AG10803 (cell line): Measurements from ENCODE around the gene GRM4.

Experiments used
- DNase-seq: peaks from one replicate; pipeline ENCODE4 v3.0.0; 2010; ENCODE audit warnings: low read depth
- H3K4me3 ChIP-seq: 2 replicates; pipeline ENCODE4 v1.5.1; 2011; ENCODE audit warnings: mild to moderate bottlenecking, low read length, control low read depth
- CTCF ChIP-seq: conservative IDR thresholded peaks from 2 replicates; pipeline ENCODE4 v1.5.1; 2011; ENCODE audit warnings: mild to moderate bottlenecking, low read length, control low read depth, inconsistent platforms

The GRM4 gene

GRCh38 chr6:34041385-34041784 is 104.5 kb downstream of the GRM4 start:
- no peak overlapping the region for H3K4me3 ChIP-seq
- no peak for DNase-seq
- TF ChIP-seq CTCF, result no peak

- no peak for DNase-seq
- TF ChIP-seq CTCF, result no peak
- no peak overlapping the region for H3K4me3 ChIP-seq
These were observed 105.9 kb downstream of the GRM4 start for GRCh38 chr6:34039943-34040342.

GRCh38 chr6:34037151-34037550 is 108.7 kb downstream of the GRM4 start:
- H3K4me3 ChIP-seq, result no peak overlapping the region
- no peak for TF ChIP-seq CTCF
- no peak for DNase-seq

GRCh38 chr6:34036357-34037069 is 109.4 kb downstream of the GRM4 start:
- no peak for DNase-seq
- H3K4me3 ChIP-seq, result no peak overlapping the region
- TF ChIP-seq CTCF, result no peak

- no peak overlapping the region for H3K4me3 ChIP-seq
- TF ChIP-seq CTCF, result no peak
- no peak for DNase-seq
These were observed 110.1 kb downstream of the GRM4 start for GRCh38 chr6:34035704-34036356.

GRCh38 chr6:34035161-34035560 is 110.7 kb downstream of the GRM4 start:
- no peak overlapping the region for H3K4me3 ChIP-seq
- no peak for TF ChIP-seq CTCF
- no peak for DNase-seq

- no peak for DNase-seq
- no peak for TF ChIP-seq CTCF
- no peak overlapping the region for H3K4me3 ChIP-seq
These were observed 113.0 kb downstream of the GRM4 start for GRCh38 chr6:34032856-34033255.
